GM19328 (cell line): ENCODE measurements around the gene SLC4A3.

ENCODE experiments used
- ATAC-seq: cut with Tn5 transposase; IDR thresholded peaks from one replicate; pipeline ENCODE4 v1.9.1; 2021; ENCODE audit warnings: mild to moderate bottlenecking, moderate library complexity; ENCODE audit not compliant: unreplicated experiment

SLC4A3 gene

GRCh38 chr2:219630770-219631405 is 3.5 kb downstream of the SLC4A3 start:
- no peak for ATAC-seq

GRCh38 chr2:219631406-219631891 is 4.0 kb downstream of the SLC4A3 start:
- ATAC-seq: no peak

- ATAC-seq: no peak
Observed at GRCh38 chr2:219631904-219632759, 4.7 kb downstream of the SLC4A3 start.

- ATAC-seq: no peak
Observed at GRCh38 chr2:219632760-219633105, 5.3 kb downstream of the SLC4A3 start.

GRCh38 chr2:219633276-219634065 is 6.0 kb downstream of the SLC4A3 start:
- ATAC-seq: no peak

GRCh38 chr2:219634171-219634940 is 6.9 kb downstream of the SLC4A3 start:
- ATAC-seq: no peak

- ATAC-seq: no peak
Observed at GRCh38 chr2:219634951-219635751, 7.7 kb downstream of the SLC4A3 start.

GRCh38 chr2:219636144-219636915 is 8.9 kb downstream of the SLC4A3 start:
- ATAC-seq: no peak

GRCh38 chr2:219636941-219637841 is 9.8 kb downstream of the SLC4A3 start:
- no peak for ATAC-seq

- ATAC-seq: no peak
Observed at GRCh38 chr2:219637842-219638185, 10.4 kb downstream of the SLC4A3 start.

GRCh38 chr2:219638217-219638947 is 11.0 kb downstream of the SLC4A3 start:
- ATAC-seq: no peak

GRCh38 chr2:219638948-219639755 is 11.7 kb downstream of the SLC4A3 start:
- ATAC-seq: no peak

GRCh38 chr2:219641390-219642068 is 14.1 kb downstream of the SLC4A3 start:
- ATAC-seq: no peak

- no peak for ATAC-seq
Observed at GRCh38 chr2:219642069-219642454, 14.6 kb downstream of the SLC4A3 start.

- ATAC-seq: peak; percentile 98
Observed at GRCh38 chr2:219642465-219643083, 15.1 kb downstream of the SLC4A3 start.

- ATAC-seq: no peak
Observed at GRCh38 chr2:219643084-219643473, 15.6 kb downstream of the SLC4A3 start.
